ENCODE data around the gene ARID1A.

- no peak for TF ChIP-seq EZH2 (IDR thresholded peaks at IDR 0.05; ENCODE audit: borderline replicate concordance, low read depth, low read length, poor library complexity, severe bottlenecking)
- TF ChIP-seq CTCF (conservative IDR thresholded peaks at IDR 0.05; ENCODE audit: low read depth, low read length) = no peak
These were observed 26.0 kb downstream of the ARID1A start for GRCh38 chr1:26721669-26722355.

All from A673 (cell line).